RPMI7951 (cell line): ENCODE data around the gene CDC14B. TPM values are rescaled to one million over a fixed set of nuclear protein-coding genes. Genes with fewer than 3 reads are reported as not detected.
"Not testable (repeated sequence)": the region's sequence is repeated elsewhere in the genome, so short reads cannot be mapped to it uniquely, and the experiment has no call there.

ENCODE experiments used
- DNase-seq: peaks from one replicate; pipeline ENCODE4 v3.0.0-alpha.2; 2012; ENCODE audit warnings: low read depth
- total RNA-seq: library from RNA; depleted of rRNA; stranded (reverse); fragments of >200 nt; shearing (Covaris generic); gene quantifications from 2 replicates; pipeline ENCODE4 v1.2.3, GENCODE V29; 2014

The CDC14B gene
- total RNA-seq, 1 experiment from 2014 or later, result 15.5 TPM

GRCh38 chr9:96587338-96588315, 32.0 kb downstream of the CDC14B start:
- no peak for DNase-seq

GRCh38 chr9:96585426-96585825, 34.2 kb downstream of the CDC14B start:
- DNase-seq, result no peak

- not testable (repeated sequence) for DNase-seq
Measured at GRCh38 chr9:96582199-96582598, 37.4 kb downstream of the CDC14B start.

- no peak for DNase-seq
Measured at GRCh38 chr9:96581786-96582185, 37.9 kb downstream of the CDC14B start.

GRCh38 chr9:96581301-96581700, 38.3 kb downstream of the CDC14B start:
- DNase-seq, result no peak

- peak; percentile 40 for DNase-seq
Measured at GRCh38 chr9:96574931-96575351, 44.7 kb downstream of the CDC14B start.

- no peak for DNase-seq
Measured at GRCh38 chr9:96574455-96574854, 45.2 kb downstream of the CDC14B start.

GRCh38 chr9:96567203-96567700, 52.4 kb downstream of the CDC14B start:
- DNase-seq, result peak; percentile 26

- DNase-seq, result peak; percentile 72
Measured at GRCh38 chr9:96566498-96567202, 53.0 kb downstream of the CDC14B start.

GRCh38 chr9:96565671-96566497, 53.8 kb downstream of the CDC14B start:
- peak; percentile 46 for DNase-seq

- DNase-seq, result no peak
Measured at GRCh38 chr9:96564217-96564616, 55.4 kb downstream of the CDC14B start.

GRCh38 chr9:96559339-96559943, 60.2 kb downstream of the CDC14B start:
- DNase-seq, result no peak

- DNase-seq, result no peak
Measured at GRCh38 chr9:96557921-96558320, 61.7 kb downstream of the CDC14B start.

GRCh38 chr9:96556701-96557461, 62.8 kb downstream of the CDC14B start:
- peak; percentile 75 for DNase-seq

- DNase-seq, result peak; percentile 51
Measured at GRCh38 chr9:96555567-96556386, 63.9 kb downstream of the CDC14B start.

- peak; percentile 72 for DNase-seq
Measured at GRCh38 chr9:96554801-96555566, 64.7 kb downstream of the CDC14B start.

- DNase-seq, result peak; percentile 44
Measured at GRCh38 chr9:96554326-96554725, 65.3 kb downstream of the CDC14B start.

- DNase-seq, result peak; percentile 80
Measured at GRCh38 chr9:96553070-96553469, 66.6 kb downstream of the CDC14B start.

GRCh38 chr9:96551403-96551802, 68.2 kb downstream of the CDC14B start:
- no peak for DNase-seq
